Stimulated activated CD4-positive, alpha-beta T cell treated with anti-CD3 and anti-CD28 coated beads, Interleukin-1b, Interleukin-23, amount 100 ng/mL, for 1 hour (primary cell): Measurements from ENCODE around the gene GSG1L.

ENCODE experiments used
- DNase-seq, 2 donors: peaks; one replicate each; pipeline ENCODE4 v3.0.0-alpha.2; 2020; ENCODE audit warnings: low read depth in 2 of 2

The GSG1L gene

GRCh38 chr16:27852681-27853080 lies 210.8 kb downstream of the GSG1L start:
- DNase-seq = no peak

DNA sequence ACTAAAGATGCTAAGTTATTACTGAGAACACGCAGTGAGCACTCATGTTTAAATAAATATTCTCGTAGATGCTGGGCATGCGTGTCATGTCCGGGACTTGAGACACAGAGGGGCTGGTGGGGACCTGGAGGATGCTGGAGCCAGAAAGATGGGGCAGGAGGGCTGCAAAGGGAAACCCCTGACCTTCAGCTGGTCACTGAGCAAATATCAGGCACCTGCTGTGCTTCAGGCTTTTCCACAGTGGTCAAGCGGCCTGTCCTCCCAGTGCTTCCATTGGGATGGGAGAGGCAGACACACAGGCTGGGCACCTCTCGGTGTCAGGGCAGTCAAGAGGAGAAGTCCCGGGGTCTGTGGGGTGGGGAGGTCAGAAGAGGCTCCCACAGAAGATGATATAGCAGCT lies 211.4 kb downstream of the GSG1L start:
- no peak for DNase-seq

DNA sequence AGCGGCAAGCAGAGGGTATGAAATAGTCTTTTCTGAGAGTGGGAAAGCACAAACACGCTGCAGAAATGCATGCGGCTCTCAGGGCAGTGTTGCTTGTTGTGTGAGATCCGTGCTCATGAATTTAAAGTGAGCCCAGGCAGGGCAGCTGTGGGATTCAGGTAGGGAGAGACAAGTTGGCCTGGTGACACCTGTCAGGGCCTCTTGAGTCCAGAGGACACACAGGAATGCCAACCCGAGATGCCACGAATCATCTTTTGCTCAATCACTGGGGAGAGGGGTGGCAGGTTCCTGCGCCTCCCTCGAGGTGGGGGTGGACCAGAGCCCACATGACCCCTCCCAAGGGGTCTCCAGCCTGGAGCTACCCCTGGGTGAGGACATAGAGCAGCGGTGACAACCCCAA lies 211.9 kb downstream of the GSG1L start:
- no peak for DNase-seq

- no peak for DNase-seq
Measured at GRCh38 chr16:27849621-27850020, 213.9 kb downstream of the GSG1L start.

DNA sequence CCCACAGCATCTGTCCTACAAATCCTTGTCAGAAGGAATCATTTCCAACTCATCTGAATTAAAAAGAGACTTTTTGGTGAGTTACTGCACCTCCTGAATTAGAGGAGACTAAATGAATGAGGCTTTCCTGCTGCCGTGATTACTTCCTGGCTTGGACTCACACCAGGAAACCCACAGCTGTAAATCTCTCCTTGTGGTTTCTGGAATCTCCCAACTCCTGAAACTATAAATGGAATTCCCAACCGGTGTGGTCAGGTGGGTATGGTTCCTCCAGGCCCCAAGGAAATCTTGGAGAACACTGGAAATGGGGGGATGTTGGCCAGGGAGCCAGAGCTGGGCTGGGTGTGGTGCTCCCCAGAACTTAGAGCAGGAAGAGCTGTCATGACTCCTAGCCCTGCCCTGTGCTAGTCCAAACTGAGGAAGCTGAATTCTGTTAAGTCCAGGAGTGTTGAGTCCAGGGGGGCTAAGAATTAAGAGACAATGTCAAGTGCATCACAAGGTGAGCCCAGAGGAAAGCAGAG lies 216.4 kb downstream of the GSG1L start:
- no peak for DNase-seq

GRCh38 chr16:27844826-27845225 lies 218.7 kb downstream of the GSG1L start:
- no peak for DNase-seq

- DNase-seq = no peak
Measured at GRCh38 chr16:27843800-27844199, 219.7 kb downstream of the GSG1L start.

DNA sequence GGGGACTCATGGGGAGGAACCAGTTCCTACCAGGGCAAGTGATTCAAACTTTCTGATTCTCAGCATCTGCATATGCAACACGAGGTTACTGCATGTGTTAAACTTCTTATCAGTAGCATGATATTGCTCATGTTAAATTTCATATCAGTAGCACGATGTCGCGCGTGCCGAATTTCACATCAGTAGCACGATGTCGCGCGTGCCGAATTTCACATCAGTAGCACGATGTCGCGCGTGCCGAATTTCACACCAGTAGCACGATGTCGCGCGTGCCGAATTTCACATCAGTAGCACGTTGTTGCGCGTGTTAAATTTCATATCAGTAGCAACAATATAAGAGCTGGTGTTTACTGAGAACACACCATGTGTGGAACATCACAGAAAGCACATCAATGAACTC lies 221.6 kb downstream of the GSG1L start:
- DNase-seq = no peak

DNA sequence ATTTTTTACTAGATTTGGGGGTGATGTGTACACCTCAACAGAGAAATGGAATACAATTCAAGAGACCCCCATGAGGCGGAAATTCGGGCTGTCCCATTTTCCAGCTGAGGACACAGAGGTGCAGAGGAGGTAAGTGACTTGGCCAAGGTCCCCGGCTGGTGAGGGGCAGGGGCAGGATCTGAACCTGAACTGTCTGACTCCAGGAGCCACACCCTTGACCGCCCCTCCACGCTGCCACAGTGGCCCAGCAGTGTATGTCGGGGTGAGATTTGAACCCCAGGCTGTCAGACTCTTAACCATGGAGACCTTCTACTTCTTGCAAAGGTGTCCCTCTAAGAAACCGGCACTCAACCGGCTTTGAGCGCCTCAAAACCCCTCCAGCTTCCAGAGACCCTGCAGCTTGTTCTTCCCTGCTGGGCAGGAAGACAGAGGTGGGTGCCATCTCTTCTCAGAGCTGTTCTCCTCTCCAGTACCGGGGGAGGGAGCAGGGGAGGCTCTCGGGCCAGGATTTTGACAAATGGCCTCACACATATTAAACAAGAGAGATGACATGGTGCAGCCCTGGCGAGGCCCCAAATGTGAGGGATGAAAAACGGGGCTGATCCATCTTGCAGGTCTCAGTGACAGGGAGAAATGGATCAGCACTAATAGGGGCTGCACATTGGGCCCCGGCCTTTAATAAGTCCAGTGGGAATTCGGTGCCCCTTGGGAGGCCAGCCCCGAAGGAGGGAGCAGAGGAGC lies 222.3 kb downstream of the GSG1L start:
- no peak for DNase-seq

DNA sequence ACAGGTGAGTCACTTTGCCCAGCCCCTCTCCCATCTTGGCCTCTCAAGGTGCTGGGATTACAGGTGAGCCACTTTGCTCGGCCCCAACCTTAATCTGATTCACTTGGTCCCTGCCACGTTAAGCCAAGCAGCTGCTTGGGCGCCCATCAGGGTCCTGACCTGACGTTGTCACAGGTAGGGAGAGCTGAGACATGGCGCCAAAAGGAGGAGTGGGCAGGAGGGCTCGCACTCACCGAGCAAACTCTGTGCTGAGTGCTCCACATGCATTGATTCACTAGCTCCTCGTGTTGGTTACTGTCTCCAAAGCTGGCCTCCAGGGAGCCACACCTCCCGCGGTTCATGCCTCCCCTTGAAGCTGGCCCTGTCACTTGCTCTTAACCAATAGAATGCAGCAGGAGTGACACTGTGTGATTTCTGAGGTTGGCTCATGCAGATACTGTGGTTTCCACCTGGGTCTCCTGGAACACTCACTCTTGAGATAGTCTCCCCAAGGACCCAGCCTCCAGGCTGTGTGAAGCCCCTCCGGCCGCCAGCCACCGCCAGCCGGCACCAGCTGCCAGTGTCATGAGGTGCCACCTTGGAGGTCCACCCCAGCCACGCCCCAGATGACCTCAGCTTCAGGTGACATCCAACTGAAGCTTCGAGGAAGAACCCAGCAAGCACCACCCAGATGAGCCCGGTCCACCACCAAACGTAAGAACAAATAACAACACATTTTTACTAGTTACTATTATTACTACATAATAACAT lies 223.0 kb downstream of the GSG1L start:
- DNase-seq = no peak

DNA sequence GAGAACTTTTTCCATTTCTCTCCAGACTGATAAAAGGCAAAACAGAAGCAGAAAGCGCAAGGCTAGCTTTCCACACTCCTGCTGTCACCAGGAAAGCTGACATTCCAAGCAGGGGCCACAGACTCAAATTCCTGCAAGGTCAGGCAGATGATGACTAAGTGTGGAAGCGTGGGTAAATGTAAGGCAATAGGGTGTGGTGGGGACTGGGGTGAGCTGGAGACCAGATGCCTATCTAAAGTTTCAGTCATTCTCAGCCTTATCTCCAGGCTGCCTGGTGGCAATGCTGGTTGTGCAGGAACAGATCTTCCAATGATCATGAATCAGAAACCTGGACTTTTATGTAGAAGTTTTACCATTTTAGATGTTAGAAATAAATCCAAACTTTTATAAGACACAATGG lies 224.1 kb downstream of the GSG1L start:
- DNase-seq = no peak

- no peak for DNase-seq
Measured at GRCh38 chr16:27838536-27839175, 224.9 kb downstream of the GSG1L start.

GRCh38 chr16:27829975-27830374 lies 233.5 kb downstream of the GSG1L start:
- no peak for DNase-seq

DNA sequence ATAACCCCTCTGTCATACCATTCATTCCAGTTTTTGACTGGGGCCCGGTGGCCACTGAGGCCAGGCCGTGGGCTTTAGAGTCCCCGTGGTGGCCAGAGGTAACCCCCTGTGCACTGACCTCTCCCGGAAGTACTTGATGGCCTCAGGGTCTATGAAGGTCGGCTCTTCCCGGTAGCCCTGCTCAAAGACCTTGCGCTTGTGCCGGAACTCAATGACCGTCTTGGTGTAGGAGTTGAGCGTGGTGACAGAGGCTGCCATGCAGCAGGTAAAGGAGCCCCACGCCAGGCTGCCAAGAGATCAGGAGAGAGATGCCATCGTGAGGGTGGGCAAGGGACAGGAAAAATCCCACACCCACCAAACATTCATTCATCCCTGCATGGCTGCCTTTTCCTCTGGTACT lies 234.8 kb downstream of the GSG1L start:
- no peak for DNase-seq

DNA sequence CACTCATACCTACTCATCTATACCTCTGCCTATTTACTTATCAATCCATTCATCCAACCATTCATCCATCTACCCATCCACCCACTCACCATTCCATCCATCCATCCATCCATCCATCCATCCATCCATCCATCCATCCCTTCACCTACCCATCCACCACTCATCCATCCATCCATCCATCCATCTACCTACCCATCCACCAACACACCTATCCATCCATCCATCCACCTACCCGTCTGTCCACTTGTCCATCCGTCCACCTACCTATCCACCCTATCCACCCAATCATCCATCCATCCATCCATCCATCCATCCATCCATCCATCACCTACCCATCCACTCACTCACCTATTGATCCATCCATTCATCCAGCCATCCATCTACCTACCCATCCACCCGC lies 235.7 kb downstream of the GSG1L start:
- no peak for DNase-seq

DNA sequence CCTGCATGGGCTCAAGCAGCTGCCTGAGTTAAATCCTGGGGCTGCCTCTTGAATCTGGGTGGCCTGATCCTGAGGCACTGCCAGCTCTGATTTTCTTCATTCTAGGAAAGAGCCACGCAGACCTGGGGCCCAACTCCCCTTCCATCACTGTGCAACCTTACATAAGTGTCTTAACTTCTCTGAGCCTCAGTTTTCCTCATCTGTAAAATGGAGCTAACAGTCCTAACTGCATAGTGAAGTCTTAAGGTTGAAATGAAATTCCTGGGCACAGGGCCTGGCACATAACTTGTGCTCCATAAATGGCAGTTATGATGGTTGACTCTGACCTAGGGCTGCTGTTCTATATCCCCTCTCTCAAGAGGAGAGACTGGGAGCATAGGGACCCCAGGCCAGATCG lies 236.6 kb downstream of the GSG1L start:
- no peak for DNase-seq

DNA sequence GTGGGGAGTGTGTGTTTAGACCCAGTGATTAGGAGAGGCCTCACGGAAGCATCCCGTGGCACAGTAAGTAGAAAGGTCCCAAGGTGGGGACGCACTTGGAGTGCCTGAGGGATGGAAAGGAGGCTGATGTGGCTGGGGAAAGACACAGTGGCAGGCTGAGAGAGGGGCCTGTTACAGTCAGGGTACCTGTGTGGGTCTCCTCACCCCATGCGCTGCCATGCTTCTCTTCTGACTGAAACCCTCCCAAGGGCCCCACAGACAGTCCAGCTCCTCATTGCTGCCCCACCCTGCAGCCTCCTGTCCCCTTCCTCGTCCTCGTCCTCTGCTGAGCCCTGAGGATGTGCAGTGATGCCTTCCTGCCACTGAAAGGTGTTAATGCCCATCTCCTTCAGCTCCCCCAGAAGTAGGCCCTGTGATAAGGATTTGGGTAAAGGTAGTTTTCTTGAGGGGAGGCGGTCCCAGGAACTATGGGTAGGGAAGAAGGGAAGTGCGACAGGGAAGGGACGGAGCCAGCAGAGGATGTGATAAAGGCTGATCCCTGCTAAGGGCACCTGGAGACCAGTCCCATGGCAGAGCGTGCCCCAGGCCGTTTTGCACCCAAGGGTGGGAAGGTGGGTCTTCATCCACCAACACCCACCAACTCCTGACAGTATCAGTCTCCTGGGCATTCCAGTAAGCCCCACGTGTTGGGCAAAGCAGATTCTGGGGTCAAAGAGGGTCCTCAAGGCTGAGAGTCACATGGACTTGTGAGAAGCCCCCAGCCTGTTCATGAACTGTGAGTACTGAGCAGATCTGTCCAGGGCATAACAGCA lies 237.2 kb downstream of the GSG1L start:
- no peak for DNase-seq

DNA sequence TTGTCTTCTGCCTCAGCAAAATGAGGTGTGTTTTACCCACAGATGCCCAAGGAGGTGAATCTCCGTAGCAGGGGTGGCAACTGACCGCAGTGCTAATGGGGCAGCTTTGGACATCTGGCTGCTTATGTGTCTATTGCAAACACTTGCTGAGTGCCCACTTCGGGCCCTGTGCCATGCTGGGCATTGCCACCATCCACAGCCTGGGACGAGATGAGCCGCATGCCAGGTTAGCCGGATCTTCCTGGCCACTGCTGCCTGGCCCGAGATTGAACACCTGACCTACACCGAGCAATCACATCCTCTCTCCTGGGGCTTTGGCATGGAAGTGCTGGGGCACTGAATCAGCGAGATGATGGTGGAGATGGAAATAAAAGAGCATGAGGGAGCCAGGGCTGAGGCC lies 238.7 kb downstream of the GSG1L start:
- no peak for DNase-seq

- no peak for DNase-seq
Measured at GRCh38 chr16:27824006-27824405, 239.5 kb downstream of the GSG1L start.

DNA sequence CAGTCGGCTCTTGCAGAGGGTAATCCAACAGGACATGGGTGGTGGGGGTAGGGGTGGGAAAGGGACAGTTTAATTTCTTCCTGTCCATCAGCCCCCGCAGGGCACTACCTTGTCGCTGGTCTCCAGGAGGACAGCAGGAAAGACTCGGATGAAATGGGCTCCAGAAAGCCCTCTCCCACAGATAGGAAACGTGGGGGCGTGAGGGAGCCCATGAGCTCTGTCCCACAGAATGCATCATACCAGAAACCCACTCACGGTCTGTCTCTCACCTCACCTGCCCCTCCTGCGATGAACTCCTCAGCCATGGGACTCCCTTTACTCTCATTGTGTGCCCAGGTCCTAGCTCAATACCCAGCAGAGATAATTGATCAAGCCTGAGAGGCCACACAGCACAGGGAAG lies 240.1 kb downstream of the GSG1L start:
- no peak for DNase-seq

DNA sequence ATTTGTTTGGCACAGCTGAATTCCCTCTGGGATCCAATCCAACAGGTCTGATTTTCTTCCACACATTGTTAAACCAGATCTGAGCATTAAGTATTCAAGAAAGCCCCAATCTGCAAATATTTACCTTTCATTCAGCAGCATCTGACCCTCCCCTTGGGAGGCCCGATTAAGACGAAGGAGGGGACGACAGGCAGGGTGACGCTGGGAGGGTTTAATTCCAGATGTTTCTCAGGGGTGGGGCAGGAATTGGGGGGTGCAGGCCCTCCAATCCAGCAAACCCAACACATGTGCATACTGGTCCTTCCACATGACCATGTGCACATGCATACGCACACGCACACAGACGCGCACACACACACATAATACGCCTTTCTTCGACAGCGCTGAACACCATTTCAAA lies 240.5 kb downstream of the GSG1L start:
- no peak for DNase-seq

GRCh38 chr16:27822529-27822928 lies 241.0 kb downstream of the GSG1L start:
- no peak for DNase-seq
